ENCODE results near the gene SWAP70.

The SWAP70 gene

GRCh38 chr11:9678576-9678975 is 14.7 kb downstream of the SWAP70 start:
- TF ChIP-seq CTCF (conservative IDR thresholded peaks at IDR 0.05; ENCODE audit: low read depth, low read length) = no peak
- no peak for DNase-seq (ENCODE audit: low read depth)
- H3K4me3 ChIP-seq (ENCODE audit: low read length) = no peak overlapping the region

GRCh38 chr11:9680028-9680427 is 16.2 kb downstream of the SWAP70 start:
- no peak for TF ChIP-seq CTCF (conservative IDR thresholded peaks at IDR 0.05; ENCODE audit: low read depth, low read length)
- H3K4me3 ChIP-seq (ENCODE audit: low read length) = no peak overlapping the region
- DNase-seq (ENCODE audit: low read depth) = no peak

- no peak for DNase-seq (ENCODE audit: low read depth)
- no peak for TF ChIP-seq CTCF (conservative IDR thresholded peaks at IDR 0.05; ENCODE audit: low read depth, low read length)
- H3K4me3 ChIP-seq (ENCODE audit: low read length) = no peak overlapping the region
Observed at GRCh38 chr11:9681583-9682372, 17.9 kb downstream of the SWAP70 start.

GRCh38 chr11:9687711-9688477 is 24.0 kb downstream of the SWAP70 start:
- H3K4me3 ChIP-seq (ENCODE audit: low read length) = no peak overlapping the region
- DNase-seq (ENCODE audit: low read depth) = peak; percentile 55
- no peak for TF ChIP-seq CTCF (conservative IDR thresholded peaks at IDR 0.05; ENCODE audit: low read depth, low read length)

- peak; percentile 40 for DNase-seq (ENCODE audit: low read depth)
- no peak for TF ChIP-seq CTCF (conservative IDR thresholded peaks at IDR 0.05; ENCODE audit: low read depth, low read length)
- no peak overlapping the region for H3K4me3 ChIP-seq (ENCODE audit: low read length)
Observed at GRCh38 chr11:9688716-9689511, 25.0 kb downstream of the SWAP70 start.

- no peak for TF ChIP-seq CTCF (conservative IDR thresholded peaks at IDR 0.05; ENCODE audit: low read depth, low read length)
- DNase-seq (ENCODE audit: low read depth) = no peak
- H3K4me3 ChIP-seq (ENCODE audit: low read length) = no peak overlapping the region
Observed at GRCh38 chr11:9689721-9690120, 25.8 kb downstream of the SWAP70 start.
